ENCODE results near the gene PDSS2. TPM values are rescaled to one million over a fixed set of nuclear protein-coding genes. Genes with fewer than 3 reads are reported as not detected.
A peak's percentile ranks its signal among the peaks of the same experiment; 100 is the strongest.
"Not testable (repeated sequence)": the region's sequence is repeated elsewhere in the genome, so short reads cannot be mapped to it uniquely, and the experiment has no call there.

PDSS2 gene
- polyA plus RNA-seq, 4 donors = 6.5 to 14.8 (median 11.6) TPM

DNA sequence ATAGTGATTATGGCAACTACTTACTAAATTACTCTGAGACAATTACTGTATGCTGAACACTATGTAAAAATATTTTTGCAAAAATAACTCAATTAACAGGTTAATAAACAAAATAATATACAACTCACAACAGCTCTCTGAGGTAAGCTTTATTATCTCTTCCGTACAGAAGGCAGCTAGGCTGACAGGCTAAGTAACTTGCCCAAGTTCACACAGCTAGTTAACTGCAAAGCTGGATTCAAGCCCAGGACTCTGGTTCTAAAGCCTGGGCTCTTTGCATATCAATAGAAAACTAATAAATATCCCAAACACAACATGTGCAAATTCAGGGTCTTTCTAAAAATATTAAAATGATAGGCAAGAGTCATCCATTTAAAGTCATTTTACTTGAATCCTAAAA, 174.6 kb downstream of the PDSS2 start:
- 58 to 68% (median 58%) methylated on average over 1 of the region's 1 CpG for WGBS, 3 donors
- no peaks in the 10 kb centered on the region for H3K9me3 ChIP-seq (ENCODE audit: control insufficient read depth in 2 of 2, insufficient read depth in 1 of 2, low read depth in 1 of 2, low read length in 1 of 2)
- FAIRE-seq (no peak), DNase-seq (no peak)
- no peaks in the 10 kb centered on the region for H3K27me3 ChIP-seq (ENCODE audit: control insufficient read depth in 3 of 3, insufficient read depth in 3 of 3, low read length in 3 of 3)
- H3K36me3 ChIP-seq (ENCODE audit: control insufficient read depth in 3 of 3, insufficient read depth in 2 of 3, low read depth in 1 of 3, low read length in 3 of 3) = no peaks in the 10 kb centered on the region
- no peak overlapping the region for H3K4me3 ChIP-seq (ENCODE audit: low read depth in 1 of 3, low read length in 3 of 3)
- no peaks in the 10 kb centered on the region for H3K4me1 ChIP-seq (ENCODE audit: control insufficient read depth in 3 of 3, insufficient read depth in 2 of 3, low read depth in 1 of 3, low read length in 2 of 3)
- H3K27ac ChIP-seq (ENCODE audit: low read depth in 1 of 3, low read length in 2 of 3) = no peak overlapping the region

DNA sequence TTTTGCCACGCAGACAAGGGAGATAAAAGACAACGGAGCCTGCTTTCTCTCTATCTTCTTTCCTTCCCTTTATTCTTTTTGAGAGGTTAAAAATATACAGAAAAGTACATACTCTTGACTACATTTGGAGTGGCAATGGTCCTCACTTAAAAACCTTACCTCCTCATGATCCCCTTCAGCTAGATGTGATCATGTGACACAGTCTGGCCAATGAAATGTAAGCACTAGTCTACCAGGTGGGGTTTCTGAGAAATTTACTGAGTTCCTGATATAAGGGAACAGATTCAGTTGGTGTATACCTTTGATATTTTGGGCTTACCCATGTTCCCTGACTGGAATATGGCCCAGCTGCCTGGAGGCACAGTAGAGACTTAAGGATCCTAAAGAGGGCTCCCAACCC, 178.6 kb downstream of the PDSS2 start:
- no peaks in the 10 kb centered on the region for H3K9me3 ChIP-seq (ENCODE audit: control insufficient read depth in 2 of 2, insufficient read depth in 1 of 2, low read depth in 1 of 2, low read length in 1 of 2)
- no peak overlapping the region for H3K27ac ChIP-seq (ENCODE audit: low read depth in 1 of 3, low read length in 2 of 3)
- no peak for FAIRE-seq
- H3K4me1 ChIP-seq (ENCODE audit: control insufficient read depth in 3 of 3, insufficient read depth in 2 of 3, low read depth in 1 of 3, low read length in 2 of 3) = peaks cover 0 to 10% (median 0%) of the 10 kb centered on the region in 3 donors
- no peak for DNase-seq
- no peak overlapping the region for H3K4me3 ChIP-seq (ENCODE audit: low read depth in 1 of 3, low read length in 3 of 3)
- WGBS, 3 donors = 97 to 100% (median 98%) methylated on average over 2 of the region's 2 CpGs
- H3K36me3 ChIP-seq (ENCODE audit: control insufficient read depth in 3 of 3, insufficient read depth in 2 of 3, low read depth in 1 of 3, low read length in 3 of 3) = no peaks in the 10 kb centered on the region
- H3K27me3 ChIP-seq (ENCODE audit: control insufficient read depth in 3 of 3, insufficient read depth in 3 of 3, low read length in 3 of 3) = no peaks in the 10 kb centered on the region

DNA sequence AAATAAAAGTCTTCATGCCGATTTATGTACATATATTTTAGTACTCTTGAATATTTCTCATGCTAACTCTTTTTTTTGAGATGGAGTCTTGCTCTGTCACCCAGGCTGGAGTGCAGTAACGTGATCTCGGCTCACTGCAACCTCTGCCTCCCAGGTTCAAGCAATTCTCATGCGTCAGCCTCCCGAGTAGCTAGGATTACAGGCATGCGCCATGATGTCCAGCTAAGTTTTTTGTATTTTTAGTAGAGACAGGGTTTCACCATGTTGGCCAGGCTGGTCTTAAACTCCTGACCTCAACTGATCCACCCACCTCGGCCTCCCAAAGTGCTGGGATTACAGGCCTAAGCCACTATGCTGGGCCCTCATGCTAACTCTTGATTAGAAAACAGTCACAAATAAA, 179.4 kb downstream of the PDSS2 start:
- 93 to 98% (median 95%) methylated on average over 7 of the region's 7 CpGs for WGBS, 3 donors
- H3K9me3 ChIP-seq (ENCODE audit: control insufficient read depth in 2 of 2, insufficient read depth in 1 of 2, low read depth in 1 of 2, low read length in 1 of 2); H3K4me1 ChIP-seq (ENCODE audit: control insufficient read depth in 3 of 3, insufficient read depth in 2 of 3, low read depth in 1 of 3, low read length in 2 of 3); H3K36me3 ChIP-seq (ENCODE audit: control insufficient read depth in 3 of 3, insufficient read depth in 2 of 3, low read depth in 1 of 3, low read length in 3 of 3); H3K27me3 ChIP-seq (ENCODE audit: control insufficient read depth in 3 of 3, insufficient read depth in 3 of 3, low read length in 3 of 3); H3K4me3 ChIP-seq (ENCODE audit: low read depth in 1 of 3, low read length in 3 of 3); H3K27ac ChIP-seq (ENCODE audit: low read depth in 1 of 3, low read length in 2 of 3); FAIRE-seq; DNase-seq: not testable (repeated sequence)

DNA sequence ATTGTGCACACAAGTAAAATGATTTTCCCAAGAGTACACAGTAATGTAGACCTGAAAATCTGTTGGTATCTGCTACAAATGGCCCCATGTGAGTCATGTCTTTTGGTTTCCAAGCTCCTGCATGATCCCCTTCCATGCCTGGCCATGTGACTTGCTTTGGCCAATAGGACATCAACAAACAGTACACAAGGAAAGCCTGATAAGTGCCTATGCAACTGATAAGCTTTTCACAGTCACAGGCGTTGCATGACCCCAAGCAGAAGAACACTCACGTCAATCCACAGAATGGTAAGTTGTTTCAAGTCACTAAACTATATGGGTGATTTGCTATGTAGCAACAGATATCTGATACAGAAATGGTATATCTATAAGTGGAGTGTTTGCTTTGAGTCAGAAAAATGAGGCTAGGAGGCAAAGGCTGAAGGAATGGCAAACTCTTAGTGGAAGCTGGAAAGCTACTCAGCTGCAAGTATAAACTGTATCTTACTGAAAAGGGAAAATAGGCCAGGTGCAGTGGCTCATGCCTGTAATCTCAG, 184.0 kb downstream of the PDSS2 start:
- Histone ChIP-seq H3K27ac (ENCODE audit: low read depth in 1 of 3, low read length in 2 of 3) (peak overlapping the region in 1 of 3 donors; percentile 42), H3K36me3 (ENCODE audit: control insufficient read depth in 3 of 3, insufficient read depth in 2 of 3, low read depth in 1 of 3, low read length in 3 of 3) (peaks cover 0 to 6% (median 0%) of the 10 kb centered on the region in 3 donors), H3K9me3 (ENCODE audit: control insufficient read depth in 2 of 2, insufficient read depth in 1 of 2, low read depth in 1 of 2, low read length in 1 of 2) (no peaks in the 10 kb centered on the region), H3K27me3 (ENCODE audit: control insufficient read depth in 3 of 3, insufficient read depth in 3 of 3, low read length in 3 of 3) (no peaks in the 10 kb centered on the region), H3K4me1 (ENCODE audit: control insufficient read depth in 3 of 3, insufficient read depth in 2 of 3, low read depth in 1 of 3, low read length in 2 of 3) (peaks cover 0 to 16% (median 2%) of the 10 kb centered on the region in 3 donors), H3K4me3 (ENCODE audit: low read depth in 1 of 3, low read length in 3 of 3) (no peak overlapping the region)
- peak; percentile 35 to 60 for DNase-seq
- 66 to 79% (median 70%) methylated on average over 2 of the region's 2 CpGs for WGBS, 3 donors
- no peak for FAIRE-seq

DNA sequence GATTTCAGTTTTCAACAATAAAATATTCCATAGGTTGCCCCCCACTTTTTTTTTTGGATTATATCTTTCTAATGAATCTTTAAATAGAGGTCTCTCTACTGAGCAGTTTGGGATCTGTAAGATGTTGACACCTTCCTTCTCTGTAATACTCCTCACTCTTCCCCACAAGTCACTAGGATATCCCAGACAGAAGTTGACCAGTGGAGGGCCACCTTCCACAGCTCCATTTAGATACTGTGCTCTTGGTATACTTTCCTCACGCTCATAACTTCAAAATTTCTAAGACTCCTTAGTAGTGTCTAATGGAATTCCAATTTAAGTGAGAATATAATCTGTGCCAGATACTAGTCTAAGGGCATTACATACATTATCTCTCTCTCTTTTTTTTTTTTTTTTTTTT, 185.1 kb downstream of the PDSS2 start:
- no peak for FAIRE-seq
- DNase-seq = no peak
- no peak overlapping the region for H3K4me3 ChIP-seq (ENCODE audit: low read depth in 1 of 3, low read length in 3 of 3)
- H3K27me3 ChIP-seq (ENCODE audit: control insufficient read depth in 3 of 3, insufficient read depth in 3 of 3, low read length in 3 of 3) = no peaks in the 10 kb centered on the region
- peaks cover 0 to 16% (median 2%) of the 10 kb centered on the region in 3 donors for H3K4me1 ChIP-seq (ENCODE audit: control insufficient read depth in 3 of 3, insufficient read depth in 2 of 3, low read depth in 1 of 3, low read length in 2 of 3)
- H3K36me3 ChIP-seq (ENCODE audit: control insufficient read depth in 3 of 3, insufficient read depth in 2 of 3, low read depth in 1 of 3, low read length in 3 of 3) = peaks cover 0 to 10% (median 0%) of the 10 kb centered on the region in 3 donors
- 88 to 100% (median 98%) methylated on average over 1 of the region's 1 CpG for WGBS, 3 donors
- no peaks in the 10 kb centered on the region for H3K9me3 ChIP-seq (ENCODE audit: control insufficient read depth in 2 of 2, insufficient read depth in 1 of 2, low read depth in 1 of 2, low read length in 1 of 2)
- no peak overlapping the region for H3K27ac ChIP-seq (ENCODE audit: low read depth in 1 of 3, low read length in 2 of 3)

DNA sequence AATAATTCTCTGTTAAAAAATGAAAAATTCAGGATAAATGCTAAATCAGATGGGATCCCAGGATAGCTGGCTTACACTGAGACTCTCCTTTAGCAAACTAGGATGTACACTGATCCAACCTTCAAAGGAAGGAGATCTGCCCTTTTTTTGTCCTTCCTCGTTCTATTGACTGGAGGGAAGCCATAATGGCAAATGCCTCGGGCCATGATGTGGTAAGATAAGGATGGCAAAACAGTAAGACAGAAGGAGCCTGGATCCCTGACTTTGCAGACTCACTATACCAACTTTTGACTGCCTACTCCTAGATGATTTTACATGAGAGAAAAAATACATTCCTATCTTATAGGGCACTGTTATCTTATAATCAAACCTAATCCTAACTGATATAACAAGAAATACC, 187.1 kb downstream of the PDSS2 start:
- H3K27ac ChIP-seq (ENCODE audit: low read depth in 1 of 3, low read length in 2 of 3) = no peak overlapping the region
- WGBS, 3 donors = 86 to 97% (median 91%) methylated on average over 2 of the region's 2 CpGs
- H3K9me3 ChIP-seq (ENCODE audit: control insufficient read depth in 2 of 2, insufficient read depth in 1 of 2, low read depth in 1 of 2, low read length in 1 of 2) = no peaks in the 10 kb centered on the region
- no peak overlapping the region for H3K4me3 ChIP-seq (ENCODE audit: low read depth in 1 of 3, low read length in 3 of 3)
- H3K27me3 ChIP-seq (ENCODE audit: control insufficient read depth in 3 of 3, insufficient read depth in 3 of 3, low read length in 3 of 3) = no peaks in the 10 kb centered on the region
- DNase-seq (no peak), FAIRE-seq (no peak)
- H3K36me3 ChIP-seq (ENCODE audit: control insufficient read depth in 3 of 3, insufficient read depth in 2 of 3, low read depth in 1 of 3, low read length in 3 of 3) = peaks cover 0 to 10% (median 0%) of the 10 kb centered on the region in 3 donors
- peaks cover 0 to 16% (median 2%) of the 10 kb centered on the region in 3 donors for H3K4me1 ChIP-seq (ENCODE audit: control insufficient read depth in 3 of 3, insufficient read depth in 2 of 3, low read depth in 1 of 3, low read length in 2 of 3)

DNA sequence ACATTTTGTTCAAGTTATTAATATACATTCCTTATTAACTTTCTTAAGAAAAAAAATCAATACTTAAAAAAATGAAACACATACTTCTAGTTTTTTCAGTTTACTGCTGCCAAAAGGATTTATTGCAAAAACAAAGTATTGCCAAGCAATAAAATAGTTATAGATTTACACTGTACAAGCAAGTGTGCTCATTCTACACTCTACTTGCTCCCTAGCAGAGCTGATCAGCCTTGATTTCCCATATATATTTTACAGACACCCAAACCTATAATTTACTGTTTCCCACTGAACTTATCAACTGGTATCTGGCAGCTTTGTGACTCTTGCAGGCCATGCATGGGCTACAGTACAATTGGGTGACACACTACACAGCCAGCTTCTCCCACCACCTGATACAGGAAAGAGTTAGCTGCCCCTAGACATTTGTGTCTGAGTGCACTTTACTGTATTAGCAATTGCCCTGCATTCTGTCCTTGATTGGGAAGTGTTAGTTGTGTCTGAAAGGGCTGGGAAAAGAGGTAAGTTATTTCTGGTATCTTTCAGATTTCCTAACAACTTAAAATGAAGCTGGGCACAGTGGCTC, 188.1 kb downstream of the PDSS2 start:
- Histone ChIP-seq H3K4me3 (ENCODE audit: low read depth in 1 of 3, low read length in 3 of 3) (no peak overlapping the region), H3K27me3 (ENCODE audit: control insufficient read depth in 3 of 3, insufficient read depth in 3 of 3, low read length in 3 of 3) (no peaks in the 10 kb centered on the region), H3K27ac (ENCODE audit: low read depth in 1 of 3, low read length in 2 of 3) (no peak overlapping the region), H3K9me3 (ENCODE audit: control insufficient read depth in 2 of 2, insufficient read depth in 1 of 2, low read depth in 1 of 2, low read length in 1 of 2) (no peaks in the 10 kb centered on the region), H3K36me3 (ENCODE audit: control insufficient read depth in 3 of 3, insufficient read depth in 2 of 3, low read depth in 1 of 3, low read length in 3 of 3) (peaks cover 0 to 10% (median 0%) of the 10 kb centered on the region in 3 donors), H3K4me1 (ENCODE audit: control insufficient read depth in 3 of 3, insufficient read depth in 2 of 3, low read depth in 1 of 3, low read length in 2 of 3) (peaks cover 0 to 9% (median 2%) of the 10 kb centered on the region in 3 donors)
- FAIRE-seq (no peak), DNase-seq (peak in 1 of 2 donors; percentile 35)

DNA sequence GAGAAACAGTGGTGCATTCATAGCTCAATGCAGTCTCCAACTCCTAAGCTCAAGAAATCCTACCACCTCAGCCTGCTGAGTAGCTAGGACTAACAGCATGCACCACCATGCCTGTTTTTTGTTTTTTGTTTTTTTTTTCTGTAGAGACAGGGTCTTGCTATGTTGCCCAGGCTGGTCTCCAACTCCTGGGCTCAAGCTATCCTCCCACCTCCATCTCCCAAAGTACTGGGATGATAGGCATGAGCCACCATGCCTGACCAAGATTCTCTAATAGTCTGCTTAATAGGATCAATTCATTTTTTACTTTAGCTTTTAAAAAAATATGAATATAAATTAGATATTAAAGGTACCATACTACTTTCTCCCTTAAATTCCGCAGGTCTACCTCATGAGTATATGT, 191.7 kb downstream of the PDSS2 start:
- Histone ChIP-seq H3K27ac (ENCODE audit: low read depth in 1 of 3, low read length in 2 of 3) (no peak overlapping the region), H3K4me3 (ENCODE audit: low read depth in 1 of 3, low read length in 3 of 3) (no peak overlapping the region), H3K9me3 (ENCODE audit: control insufficient read depth in 2 of 2, insufficient read depth in 1 of 2, low read depth in 1 of 2, low read length in 1 of 2) (no peaks in the 10 kb centered on the region), H3K36me3 (ENCODE audit: control insufficient read depth in 3 of 3, insufficient read depth in 2 of 3, low read depth in 1 of 3, low read length in 3 of 3) (peaks cover 0 to 5% (median 0%) of the 10 kb centered on the region in 3 donors), H3K4me1 (ENCODE audit: control insufficient read depth in 3 of 3, insufficient read depth in 2 of 3, low read depth in 1 of 3, low read length in 2 of 3) (peaks cover 0 to 6% (median 2%) of the 10 kb centered on the region in 3 donors), H3K27me3 (ENCODE audit: control insufficient read depth in 3 of 3, insufficient read depth in 3 of 3, low read length in 3 of 3) (no peaks in the 10 kb centered on the region)
- 94 to 100% (median 100%) methylated on average over 1 of the region's 1 CpG for WGBS, 3 donors
- no peak for FAIRE-seq
- no peak for DNase-seq

DNA sequence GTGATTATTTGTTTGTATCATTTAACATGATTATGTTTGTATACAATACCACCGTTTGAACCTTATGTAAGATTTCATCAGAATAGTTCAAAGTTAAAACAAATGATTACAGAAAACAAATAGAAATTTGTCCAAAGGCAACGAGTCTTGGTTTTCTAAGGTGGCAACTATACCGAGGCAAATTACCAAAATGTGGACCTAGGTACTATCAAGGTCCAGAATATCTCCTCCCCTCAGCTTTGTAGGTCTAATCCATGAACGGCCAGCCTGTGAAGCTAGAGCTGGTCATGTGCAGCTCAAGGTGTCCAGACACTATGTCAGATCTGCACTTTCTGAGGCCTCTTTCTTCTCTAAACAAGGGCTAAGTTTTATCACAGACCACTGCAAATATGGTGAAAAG, 192.4 kb downstream of the PDSS2 start:
- no peak overlapping the region for H3K27ac ChIP-seq (ENCODE audit: low read depth in 1 of 3, low read length in 2 of 3)
- no peaks in the 10 kb centered on the region for H3K9me3 ChIP-seq (ENCODE audit: control insufficient read depth in 2 of 2, insufficient read depth in 1 of 2, low read depth in 1 of 2, low read length in 1 of 2)
- H3K27me3 ChIP-seq (ENCODE audit: control insufficient read depth in 3 of 3, insufficient read depth in 3 of 3, low read length in 3 of 3) = no peaks in the 10 kb centered on the region
- H3K4me1 ChIP-seq (ENCODE audit: control insufficient read depth in 3 of 3, insufficient read depth in 2 of 3, low read depth in 1 of 3, low read length in 2 of 3) = peaks cover 0 to 6% (median 2%) of the 10 kb centered on the region in 3 donors
- DNase-seq (no peak), FAIRE-seq (no peak)
- H3K4me3 ChIP-seq (ENCODE audit: low read depth in 1 of 3, low read length in 3 of 3) = no peak overlapping the region
- peaks cover 0 to 3% (median 0%) of the 10 kb centered on the region in 3 donors for H3K36me3 ChIP-seq (ENCODE audit: control insufficient read depth in 3 of 3, insufficient read depth in 2 of 3, low read depth in 1 of 3, low read length in 3 of 3)
- 67 to 76% (median 73%) methylated on average over 4 of the region's 4 CpGs for WGBS, 3 donors

All from small intestine (tissue), 7 donors.